Activated CD8-positive, alpha-beta memory T cell treated with anti-CD3 and anti-CD28 coated beads for 36 hours (primary cell): ENCODE data around the gene SIRT6. TPM values are rescaled to one million over a fixed set of nuclear protein-coding genes. Genes with fewer than 3 reads are reported as not detected.
"Not testable (repeated sequence)": the region's sequence is repeated elsewhere in the genome, so short reads cannot be mapped to it uniquely, and the experiment has no call there.

Experiments
- CTCF ChIA-PET: fragments of 350-600 bp; sonication (Branson Sonifier 250); formaldehyde crosslinking; loops from one replicate; lab custom pipeline; 2021; ENCODE audit warnings: antibody characterized with exemption; lab: Charles Lee
- POLR2A ChIA-PET: fragments of 350-600 bp; sonication (Branson Sonifier 250); formaldehyde crosslinking; loops from one replicate; lab custom pipeline; 2021; ENCODE audit warnings: antibody characterized with exemption; lab: Charles Lee
- total RNA-seq, 2 experiments: library from RNA; stranded (reverse); gene quantifications; one replicate each; pipeline ENCODE4 v1.2.3, GENCODE V29; 2021

Gene SIRT6
- 10 to 100 TPM; 33.0 to 34.0 TPM for total RNA-seq

GRCh38 chr19:4182084-4182810 lies at the start of gene SIRT6, which contains the start of gene ANKRD24:
Gene SIRT6, minus strand, starts transcription at chr19:4182563. Its CDS starts 24 bp downstream, at chr19:4182539.
Gene ANKRD24, plus strand, starts transcription at chr19:4182689. Its CDS starts 3,737 bp downstream, at chr19:4186426.
- POLR2A ChIA-PET, result no interaction called here
- CTCF ChIA-PET, result no interaction called here

GRCh38 chr19:4232139-4232538 lies 49.8 kb upstream of the SIRT6 start:
- CTCF ChIA-PET, result interaction anchor here (0.7 kb wide), 2 partner anchors 15 to 327 kb away, joined by 3 read pairs; no protein-coding TSS in a partner anchor
- POLR2A ChIA-PET, result interaction anchor here (0.6 kb wide), 2 partner anchors 10 to 16 kb away, joined by 3 to 5 read pairs; no protein-coding TSS in a partner anchor

- POLR2A ChIA-PET, result not testable (repeated sequence)
- CTCF ChIA-PET, result interaction anchor here (0.7 kb wide), 1 partner anchor 68 kb away, joined by 3 read pairs; no protein-coding TSS in a partner anchor
Observed at GRCh38 chr19:4231521-4231920, 49.2 kb upstream of the SIRT6 start.

GRCh38 chr19:4230237-4230636 lies 47.9 kb upstream of the SIRT6 start:
- CTCF ChIA-PET, POLR2A ChIA-PET: not testable (repeated sequence)

GRCh38 chr19:4229179-4229931 lies 47.0 kb upstream of the SIRT6 start, which contains the start of gene EBI3:
Gene EBI3, plus strand, starts transcription at chr19:4229523. Its CDS starts 28 bp downstream, at chr19:4229551.
- CTCF ChIA-PET, result interaction anchor here (0.6 kb wide), 1 partner anchor 238 kb away, joined by 4 read pairs; no protein-coding TSS in a partner anchor
- POLR2A ChIA-PET, result interaction anchor here (0.6 kb wide), 1 partner anchor 14 kb away, joined by 3 read pairs; no protein-coding TSS in a partner anchor

DNA sequence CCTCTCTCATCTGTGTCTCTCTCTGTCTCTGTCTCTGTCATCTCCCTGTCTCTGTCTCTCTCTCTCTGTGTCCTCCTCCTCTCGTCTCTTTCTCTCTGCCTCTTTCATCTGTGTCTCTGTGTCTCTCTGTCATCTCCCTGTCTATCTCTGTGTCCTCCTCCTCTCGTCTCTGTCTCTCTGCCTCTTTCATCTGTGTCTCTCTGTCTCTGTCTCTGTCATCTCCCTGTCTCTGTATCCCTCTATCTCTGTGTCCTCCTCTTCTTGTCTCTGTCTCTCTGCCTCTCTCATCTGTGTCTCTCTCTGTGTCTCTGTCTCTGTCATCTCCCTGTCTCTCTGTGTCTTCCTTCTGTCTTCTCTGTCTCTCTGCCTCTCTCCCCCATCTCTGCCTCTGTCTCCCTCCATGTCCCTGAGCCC lies 46.4 kb upstream of the SIRT6 start:
- POLR2A ChIA-PET, result no interaction called here

DNA sequence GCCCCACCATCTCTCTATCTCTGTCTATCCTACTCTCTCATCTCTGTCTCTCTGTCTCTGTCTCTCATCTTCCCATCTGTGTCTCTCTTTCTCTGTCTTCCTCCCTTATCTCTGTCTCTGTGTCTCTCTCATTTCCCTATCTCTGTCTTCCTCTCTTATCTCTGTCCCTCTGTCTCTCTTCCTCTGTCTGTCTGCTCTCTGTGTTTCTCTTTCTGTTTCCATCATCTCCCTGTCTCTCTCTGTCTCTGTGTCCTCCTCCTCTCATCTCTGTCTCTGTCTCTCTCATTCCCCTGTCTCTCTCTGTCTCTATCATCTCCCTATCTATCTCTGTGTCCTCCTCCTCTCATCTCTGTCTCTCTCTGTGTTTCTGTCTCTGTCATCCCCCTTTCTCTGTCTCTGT lies 45.4 kb upstream of the SIRT6 start:
- ChIA-PET POLR2A (no interaction called here), CTCF (no interaction called here)

More for the DNA sequence above, 46.4 kb upstream of the SIRT6 start:
- CTCF ChIA-PET, result no interaction called here

DNA sequence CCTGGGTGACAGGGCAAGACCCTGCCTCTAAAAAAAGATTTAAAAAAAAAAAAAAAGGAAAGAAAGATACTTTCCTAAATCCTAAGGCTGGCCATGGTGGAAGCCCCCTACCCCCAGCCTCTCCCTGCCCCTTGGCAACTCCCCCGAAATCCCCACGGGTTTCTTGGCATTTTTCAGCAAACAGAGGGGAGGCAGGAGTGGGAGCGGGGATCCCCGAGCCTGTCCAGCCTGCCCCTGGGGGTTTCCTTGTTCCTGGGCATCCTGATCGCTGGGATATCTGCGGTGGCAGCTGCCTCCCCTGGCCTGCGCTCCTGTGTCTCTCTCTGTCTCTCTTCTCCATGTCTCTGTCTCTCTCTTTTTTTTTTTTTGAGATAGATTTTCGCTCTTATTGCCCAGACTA lies 43.5 kb upstream of the SIRT6 start:
- ChIA-PET CTCF (no interaction called here), POLR2A (no interaction called here)

DNA sequence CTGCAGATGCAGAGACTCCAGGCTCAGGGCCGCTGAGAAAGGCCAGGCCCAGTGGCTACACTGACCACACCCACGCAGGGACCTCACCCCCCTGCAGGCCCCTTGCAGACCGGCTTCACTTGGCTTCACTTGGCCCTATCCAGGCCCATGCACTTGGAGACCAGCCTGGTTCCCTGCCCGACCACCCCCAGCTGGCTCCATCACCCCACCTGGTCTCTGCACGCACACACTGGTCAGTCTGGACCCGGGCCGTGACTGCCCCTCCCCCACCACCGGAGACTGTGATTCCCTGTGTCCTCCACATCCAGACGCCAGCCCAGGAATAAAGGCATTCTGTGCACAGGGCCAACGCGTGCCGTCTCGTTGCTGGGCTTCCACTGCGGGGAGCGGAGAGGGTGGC lies 42.1 kb upstream of the SIRT6 start:
- POLR2A ChIA-PET, result no interaction called here
- CTCF ChIA-PET, result interaction anchor here (0.6 kb wide), 1 partner anchor 20 kb away, joined by 4 read pairs; no protein-coding TSS in a partner anchor

GRCh38 chr19:4220188-4220587 lies 37.8 kb upstream of the SIRT6 start:
- ChIA-PET CTCF (no interaction called here), POLR2A (no interaction called here)

- CTCF ChIA-PET, result interaction anchor here (0.6 kb wide), 1 partner anchor 56 kb away, joined by 3 read pairs; no protein-coding TSS in a partner anchor
Observed at GRCh38 chr19:4218523-4218922, 36.2 kb upstream of the SIRT6 start.

GRCh38 chr19:4217429-4218264 lies 35.3 kb upstream of the SIRT6 start:
- ChIA-PET CTCF (no interaction called here), POLR2A (no interaction called here)

More at GRCh38 chr19:4218523-4218922, 36.2 kb upstream of the SIRT6 start:
- POLR2A ChIA-PET, result not testable (repeated sequence)

DNA sequence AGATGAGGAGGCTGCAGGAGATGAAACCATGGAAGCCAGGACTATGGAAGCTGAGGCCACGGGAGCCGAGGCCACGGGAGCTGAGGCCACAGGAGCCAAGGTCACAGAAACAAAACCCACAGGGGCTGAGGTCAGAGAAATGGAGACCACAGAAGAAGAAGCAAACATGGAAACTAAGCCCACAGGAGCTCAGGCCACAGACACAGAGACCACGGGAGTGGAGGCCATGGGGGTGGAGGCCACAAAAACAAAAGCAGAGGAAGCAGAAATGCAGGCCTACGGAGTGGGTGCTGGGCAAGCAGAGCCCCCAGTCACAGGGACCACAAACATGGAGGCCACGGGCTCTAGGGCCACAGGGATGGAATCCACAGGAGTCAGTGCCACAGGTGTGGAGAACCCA lies 34.5 kb upstream of the SIRT6 start:
- ChIA-PET CTCF (interaction anchor here (0.5 kb wide), 1 partner anchor 15 kb away, joined by 3 read pairs; no protein-coding TSS in a partner anchor), POLR2A (no interaction called here)

DNA sequence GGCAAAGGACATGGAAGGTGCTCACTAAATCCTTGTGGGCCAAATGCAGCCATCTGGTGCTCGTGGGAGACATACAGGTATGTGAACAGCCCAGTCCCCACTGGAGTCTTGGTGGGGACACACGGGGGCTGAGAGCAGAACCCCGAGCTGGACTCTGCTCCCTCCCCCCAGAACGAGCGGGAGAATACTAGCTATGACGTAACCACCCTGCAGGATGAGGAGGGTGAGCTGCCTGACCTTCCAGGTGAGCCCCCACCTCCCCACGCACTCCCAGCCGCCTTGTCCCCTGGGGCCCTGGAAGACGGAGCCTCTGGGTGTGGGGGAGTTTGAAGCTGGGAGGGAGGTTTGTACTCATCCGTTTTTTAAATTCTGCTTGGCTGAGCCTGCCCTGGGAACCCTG lies 33.4 kb upstream of the SIRT6 start:
- POLR2A ChIA-PET, result no interaction called here
- CTCF ChIA-PET, result interaction anchor here (1.0 kb wide), 1 partner anchor 56 kb away, joined by 3 read pairs; no protein-coding TSS in a partner anchor

DNA sequence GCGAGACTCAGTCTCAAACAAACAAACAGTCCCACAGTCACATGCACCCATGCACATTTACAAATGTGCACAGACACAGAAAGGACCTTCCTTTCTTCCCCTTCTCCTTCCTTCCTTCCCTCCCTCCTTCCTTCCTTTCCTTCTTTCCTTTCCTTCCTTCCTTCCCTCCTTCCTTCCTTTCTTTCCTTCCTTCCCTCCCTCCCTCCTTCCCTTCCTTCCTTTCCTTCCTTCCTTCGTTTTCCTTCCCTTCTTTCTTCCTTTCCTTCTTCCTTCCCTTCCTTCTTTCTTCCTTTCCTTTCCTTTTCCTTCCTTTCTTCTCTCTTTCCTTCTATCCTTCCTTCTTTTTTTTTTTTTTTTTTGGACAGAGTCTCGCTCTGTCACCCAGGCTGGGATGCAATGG lies 30.8 kb upstream of the SIRT6 start:
- ChIA-PET POLR2A (no interaction called here), CTCF (no interaction called here)

DNA sequence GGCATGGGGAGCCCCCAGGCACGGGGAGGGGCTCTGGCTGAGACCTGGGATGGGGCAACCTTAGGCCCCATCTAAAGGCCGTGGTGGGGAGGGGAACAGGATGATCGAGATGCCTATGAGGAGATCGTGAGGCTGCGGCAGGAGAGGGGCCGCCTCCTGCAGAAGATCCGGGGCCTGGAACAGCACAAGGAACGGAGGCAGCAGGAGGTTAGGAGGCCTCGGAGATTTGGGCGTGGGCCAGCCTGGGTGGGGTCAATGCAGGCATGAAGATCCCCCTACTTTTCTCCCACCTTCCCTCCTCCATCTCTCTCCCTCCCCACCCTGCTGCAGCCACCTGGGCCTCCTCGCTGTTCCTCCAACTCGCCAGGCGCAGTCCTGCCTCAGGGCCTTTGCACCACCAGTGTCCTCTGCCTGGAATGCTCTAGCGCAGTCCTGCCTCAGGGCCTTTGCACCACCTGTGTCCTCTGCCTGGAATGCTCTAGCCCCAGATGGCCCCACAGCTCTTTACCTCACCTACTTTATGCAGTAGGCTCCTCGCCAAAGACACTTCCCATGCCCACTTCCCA lies 27.9 kb upstream of the SIRT6 start:
- ChIA-PET CTCF (interaction anchor here (0.6 kb wide), 1 partner anchor 340 kb away, joined by 3 read pairs; no protein-coding TSS in a partner anchor), POLR2A (no interaction called here)

DNA sequence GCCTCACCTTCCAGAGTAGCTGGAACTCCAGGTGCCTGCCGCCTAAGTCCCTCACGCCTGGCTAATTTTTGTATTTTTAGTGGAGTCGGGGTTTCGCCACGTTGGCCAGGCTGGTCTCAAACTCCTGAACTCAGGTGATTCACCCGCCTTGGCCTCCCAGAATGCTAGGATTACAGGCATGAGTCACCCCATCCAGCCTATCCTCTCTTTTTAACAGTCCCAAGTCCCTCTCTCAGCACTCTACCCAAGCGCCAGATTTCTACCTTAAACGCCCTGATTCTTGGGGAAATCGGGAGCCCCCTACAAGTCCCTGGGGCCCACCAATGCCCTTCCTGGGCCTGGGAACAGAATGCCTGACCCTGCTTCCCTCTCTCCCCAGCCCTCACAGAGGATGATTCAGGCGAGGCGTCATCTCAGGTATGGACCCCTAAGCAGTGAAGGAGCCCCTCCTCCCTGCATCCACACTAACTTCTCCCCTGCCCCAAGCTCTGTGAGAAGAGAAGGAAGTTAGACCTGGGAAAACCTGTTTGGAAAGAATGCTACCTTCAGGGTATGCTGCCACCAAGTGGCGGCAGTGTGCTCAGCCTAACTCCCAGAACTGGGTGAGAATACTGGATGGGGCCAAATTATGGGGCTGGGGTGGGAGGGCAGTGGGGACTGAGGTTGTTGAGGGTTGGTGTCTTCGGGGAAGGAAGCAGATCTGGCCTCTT lies 26.2 kb upstream of the SIRT6 start:
- CTCF ChIA-PET, result interaction anchor here (0.7 to 1.6 kb wide), 3 partner anchors 27 to 144 kb away, joined by 3 to 4 read pairs (median 3); no protein-coding TSS in a partner anchor
- POLR2A ChIA-PET, result no interaction called here
